Measurements from ENCODE around the gene TTLL1. TPM values are rescaled to one million over a fixed set of nuclear protein-coding genes. Genes with fewer than 3 reads are reported as not detected.
A peak's percentile ranks its signal among the peaks of the same experiment; 100 is the strongest.

TTLL1 gene
- total RNA-seq, 1 experiment from 2014 or later, result 4.3 TPM

DNA sequence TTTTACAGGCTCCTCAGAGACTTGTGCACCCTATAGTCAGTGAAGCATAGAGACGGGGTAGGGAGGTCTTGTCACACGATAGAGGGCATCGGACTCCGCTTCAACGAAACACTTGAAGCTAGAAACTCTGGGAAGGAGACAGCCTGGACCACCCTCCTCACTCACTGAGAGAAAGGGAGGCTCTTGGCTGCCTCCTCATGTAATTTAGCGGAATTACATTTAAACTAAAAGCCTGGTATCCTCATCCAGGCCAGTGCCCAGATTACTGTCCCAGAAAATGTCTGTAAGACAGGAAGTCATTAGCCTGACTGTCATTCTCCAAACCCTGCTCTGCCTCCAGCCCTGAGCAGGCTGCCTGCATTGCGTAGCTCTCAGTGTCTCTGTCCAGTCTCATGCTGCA, 36.0 kb downstream of the TTLL1 start:
- Histone ChIP-seq H3K4me1 (ENCODE audit: control insufficient read depth in 1 of 2, insufficient read depth in 2 of 2, low read length in 2 of 2) (no peaks in the 10 kb centered on the region), H3K36me3 (ENCODE audit: control insufficient read depth in 1 of 2, insufficient read depth in 2 of 2, low read length in 2 of 2) (no peaks in the 10 kb centered on the region), H3K9ac (ENCODE audit: low read length) (no peak overlapping the region), H4K20me1 (ENCODE audit: insufficient read depth) (no peaks in the 10 kb centered on the region), H2AFZ (ENCODE audit: low read depth, low read length, poor library complexity, severe bottlenecking) (no peak overlapping the region), H3K27me3 (ENCODE audit: insufficient read depth, low read length) (no peaks in the 10 kb centered on the region), H3K9me3 (ENCODE audit: control insufficient read depth in 1 of 2, insufficient read depth in 1 of 2, low read depth in 1 of 2, low read length in 2 of 2) (no peaks in the 10 kb centered on the region), H3K79me2 (ENCODE audit: insufficient read depth, low read length) (no peaks in the 10 kb centered on the region), H3K4me2 (ENCODE audit: low read length) (no peak overlapping the region), H3K9me2 (ENCODE audit: insufficient read depth) (no peaks in the 10 kb centered on the region), H3K4me3 (replicated peaks in 1 of 2; ENCODE audit: low read depth in 1 of 2, low read length in 2 of 2) (no peak overlapping the region), H3K27ac (ENCODE audit: low read depth, low read length) (no peak overlapping the region)
- ATAC-seq (peak; percentile 66), DNase-seq (ENCODE audit: low read depth, low spot score) (no peak)
- ChIA-PET CTCF (no interaction called here), POLR2A (no interaction called here), RAD21 (ENCODE audit: low non-redundant PET in 1 of 2, low total read pairs in 2 of 2, uncharacterized antibody in 2 of 2, unreplicated experiment in 2 of 2) (no interaction called here)
- TF ChIP-seq YY1 (IDR thresholded peaks at IDR 0.05; ENCODE audit: extremely low read depth, insufficient replicate concordance, low read depth, low read length) (no peak), MAX (IDR thresholded peaks at IDR 0.05) (no peak), RAD21 (IDR thresholded peaks at IDR 0.05; ENCODE audit: low read depth) (peak; percentile 29; the same call in 1 of the 2 replicates)
- TF ChIP-seq, protein P1, sequence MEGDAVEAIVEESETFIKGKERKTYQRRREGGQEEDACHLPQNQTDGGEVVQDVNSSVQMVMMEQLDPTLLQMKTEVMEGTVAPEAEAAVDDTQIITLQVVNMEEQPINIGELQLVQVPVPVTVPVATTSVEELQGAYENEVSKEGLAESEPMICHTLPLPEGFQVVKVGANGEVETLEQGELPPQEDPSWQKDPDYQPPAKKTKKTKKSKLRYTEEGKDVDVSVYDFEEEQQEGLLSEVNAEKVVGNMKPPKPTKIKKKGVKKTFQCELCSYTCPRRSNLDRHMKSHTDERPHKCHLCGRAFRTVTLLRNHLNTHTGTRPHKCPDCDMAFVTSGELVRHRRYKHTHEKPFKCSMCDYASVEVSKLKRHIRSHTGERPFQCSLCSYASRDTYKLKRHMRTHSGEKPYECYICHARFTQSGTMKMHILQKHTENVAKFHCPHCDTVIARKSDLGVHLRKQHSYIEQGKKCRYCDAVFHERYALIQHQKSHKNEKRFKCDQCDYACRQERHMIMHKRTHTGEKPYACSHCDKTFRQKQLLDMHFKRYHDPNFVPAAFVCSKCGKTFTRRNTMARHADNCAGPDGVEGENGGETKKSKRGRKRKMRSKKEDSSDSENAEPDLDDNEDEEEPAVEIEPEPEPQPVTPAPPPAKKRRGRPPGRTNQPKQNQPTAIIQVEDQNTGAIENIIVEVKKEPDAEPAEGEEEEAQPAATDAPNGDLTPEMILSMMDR (IDR thresholded peaks at IDR 0.05 in 2 of 3, conservative IDR thresholded peaks at IDR 0.05 in 1 of 3; ENCODE audit: borderline replicate concordance in 1 of 3, insufficient read depth in 1 of 3, low read depth in 2 of 3, low read length in 2 of 3), result peak; percentile 16 to 49 (median 35); a peak in 3 of 6 replicates
- intact Hi-C loops (cut with micrococcal nuclease), result no loop called here
- no TSS peak for BruUV-seq (replicated peaks)

- Histone ChIP-seq H3K79me2 (ENCODE audit: insufficient read depth, low read length) (no peaks in the 10 kb centered on the region), H2AFZ (ENCODE audit: low read depth, low read length, poor library complexity, severe bottlenecking) (no peak overlapping the region), H3K27me3 (ENCODE audit: insufficient read depth, low read length) (no peaks in the 10 kb centered on the region), H3K4me3 (replicated peaks in 1 of 2; ENCODE audit: low read depth in 1 of 2, low read length in 2 of 2) (no peak overlapping the region), H3K27ac (ENCODE audit: low read depth, low read length) (no peak overlapping the region), H3K9ac (ENCODE audit: low read length) (no peak overlapping the region), H3K4me1 (ENCODE audit: control insufficient read depth in 1 of 2, insufficient read depth in 2 of 2, low read length in 2 of 2) (no peaks in the 10 kb centered on the region), H3K9me3 (ENCODE audit: control insufficient read depth in 1 of 2, insufficient read depth in 1 of 2, low read depth in 1 of 2, low read length in 2 of 2) (no peaks in the 10 kb centered on the region), H3K36me3 (ENCODE audit: control insufficient read depth in 1 of 2, insufficient read depth in 2 of 2, low read length in 2 of 2) (no peaks in the 10 kb centered on the region), H3K9me2 (ENCODE audit: insufficient read depth) (no peaks in the 10 kb centered on the region), H3K4me2 (ENCODE audit: low read length) (no peak overlapping the region), H4K20me1 (ENCODE audit: insufficient read depth) (no peaks in the 10 kb centered on the region)
- BruUV-seq (replicated peaks), result no TSS peak
- TF ChIP-seq FOSL1 (IDR thresholded peaks at IDR 0.05; ENCODE audit: low read depth), result no peak
- TF ChIP-seq ZFX (IDR thresholded peaks at IDR 0.05), result no peak
- TF ChIP-seq EZH2 (IDR thresholded peaks at IDR 0.05), result no peak
- TF ChIP-seq SP1 (IDR thresholded peaks at IDR 0.05; ENCODE audit: low read depth), result no peak
- no peak for TF ChIP-seq YY1 (IDR thresholded peaks at IDR 0.05; ENCODE audit: extremely low read depth, insufficient replicate concordance, low read depth, low read length)
- no peak for TF ChIP-seq SIN3A (IDR thresholded peaks at IDR 0.05; ENCODE audit: low read depth)
- TF ChIP-seq, protein P2, sequence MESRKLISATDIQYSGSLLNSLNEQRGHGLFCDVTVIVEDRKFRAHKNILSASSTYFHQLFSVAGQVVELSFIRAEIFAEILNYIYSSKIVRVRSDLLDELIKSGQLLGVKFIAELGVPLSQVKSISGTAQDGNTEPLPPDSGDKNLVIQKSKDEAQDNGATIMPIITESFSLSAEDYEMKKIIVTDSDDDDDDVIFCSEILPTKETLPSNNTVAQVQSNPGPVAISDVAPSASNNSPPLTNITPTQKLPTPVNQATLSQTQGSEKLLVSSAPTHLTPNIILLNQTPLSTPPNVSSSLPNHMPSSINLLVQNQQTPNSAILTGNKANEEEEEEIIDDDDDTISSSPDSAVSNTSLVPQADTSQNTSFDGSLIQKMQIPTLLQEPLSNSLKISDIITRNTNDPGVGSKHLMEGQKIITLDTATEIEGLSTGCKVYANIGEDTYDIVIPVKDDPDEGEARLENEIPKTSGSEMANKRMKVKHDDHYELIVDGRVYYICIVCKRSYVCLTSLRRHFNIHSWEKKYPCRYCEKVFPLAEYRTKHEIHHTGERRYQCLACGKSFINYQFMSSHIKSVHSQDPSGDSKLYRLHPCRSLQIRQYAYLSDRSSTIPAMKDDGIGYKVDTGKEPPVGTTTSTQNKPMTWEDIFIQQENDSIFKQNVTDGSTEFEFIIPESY (IDR thresholded peaks at IDR 0.05; ENCODE audit: extremely low read depth, insufficient replicate concordance, low read length), result no peak
- TF ChIP-seq, protein P1 (IDR thresholded peaks at IDR 0.05 in 2 of 3, conservative IDR thresholded peaks at IDR 0.05 in 1 of 3; ENCODE audit: borderline replicate concordance in 1 of 3, insufficient read depth in 1 of 3, low read depth in 2 of 3, low read length in 2 of 3), result 0 out of 6 replicates have a peak, but pooled peaks have one; percentile 10 to 25 (median 18)
- peak; percentile 37; the same call in 1 of the 2 replicates for TF ChIP-seq RAD21 (IDR thresholded peaks at IDR 0.05; ENCODE audit: low read depth)
- POLR2A ChIA-PET, result no interaction called here
- CTCF ChIA-PET, result interaction anchor here (0.8 kb wide), 1 partner anchor 9 kb away, joined by 4 read pairs; no protein-coding TSS in a partner anchor
- DNase-seq (ENCODE audit: low read depth, low spot score), result no peak
- intact Hi-C loops (cut with micrococcal nuclease), result no loop called here
- RAD21 ChIA-PET (ENCODE audit: low non-redundant PET in 1 of 2, low total read pairs in 2 of 2, uncharacterized antibody in 2 of 2, unreplicated experiment in 2 of 2), result no interaction called here
- peak; percentile 86 for ATAC-seq
Measured at GRCh38 chr22:43050995-43051394, 38.2 kb downstream of the TTLL1 start.
